ENCODE data around the gene DPF3.

DNA sequence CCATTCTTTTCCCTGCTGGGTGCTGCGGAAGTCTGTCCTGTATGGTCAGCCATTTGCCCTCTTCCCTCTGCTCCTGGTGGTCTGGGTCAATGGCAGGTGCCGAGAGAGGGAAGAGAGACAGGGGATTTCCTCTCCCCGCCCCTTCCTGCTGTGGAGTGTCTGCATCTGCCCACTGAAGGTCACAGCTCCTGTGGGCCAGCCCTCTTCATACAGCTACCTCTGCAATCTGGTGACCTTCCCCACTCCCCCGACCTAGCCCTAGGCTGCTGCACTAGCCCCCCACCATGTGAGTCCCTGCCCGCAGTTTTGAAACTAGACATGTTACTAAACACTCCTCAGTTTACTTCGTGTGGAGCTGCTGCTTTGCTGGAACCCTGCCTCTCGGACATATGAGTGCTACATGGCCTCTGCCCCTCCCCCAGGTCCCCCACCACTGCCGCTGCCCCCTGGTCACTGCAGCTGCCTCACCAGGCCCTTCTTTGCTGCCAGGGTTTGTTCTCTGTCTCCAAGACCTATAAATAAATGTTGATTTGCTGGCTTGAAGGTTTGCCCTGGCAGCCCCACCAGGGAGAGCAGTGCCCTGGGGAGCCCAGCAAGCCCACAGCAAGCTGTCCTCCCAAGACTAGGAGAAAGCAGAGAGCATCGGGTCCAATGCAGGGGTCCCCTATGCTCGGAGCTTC, 102.9 kb downstream of the DPF3 start:
- no peak for TF ChIP-seq CTCF (IDR thresholded peaks at IDR 0.05 in 4 of 5, conservative IDR thresholded peaks at IDR 0.05 in 1 of 5)
- peak in 1 of 2 donors; percentile 14 for TF ChIP-seq POLR2A (IDR thresholded peaks at IDR 0.05)

All from gastrocnemius medialis (tissue), 4 donors.